ENCODE results near the gene MYCT1. TPM values are rescaled to one million over a fixed set of nuclear protein-coding genes. Genes with fewer than 3 reads are reported as not detected.

MYCT1 gene
- total RNA-seq, 1 experiment from 2014 or later: 1.5 TPM

- Mint-ChIP-seq H3K4me1 (peaks cover 67% of the 10 kb centered on the region), H3K36me3 (no peaks in the 10 kb centered on the region; the same call in 1 of the 2 replicates), H3K4me3 (no peak overlapping the region), H3K27me3 (ENCODE audit: low read depth) (no peaks in the 10 kb centered on the region), H3K9me3 (peaks cover 9% of the 10 kb centered on the region), H3K27ac (peak overlapping the region; percentile 96)
- no peak for DNase-seq (ENCODE audit: low spot score)
- POLR2A ChIA-PET: no interaction called here
- CTCF ChIA-PET: interaction anchor here (1.6 kb wide), 1 partner anchor 37 kb away, joined by 5 read pairs; no protein-coding TSS in a partner anchor
- no peak for ATAC-seq
- TF ChIP-seq E2F4 (CRISPR knock-in tag; IDR thresholded peaks at IDR 0.05; ENCODE audit: borderline replicate concordance, low read depth): no peak
- TF ChIP-seq, protein P1, sequence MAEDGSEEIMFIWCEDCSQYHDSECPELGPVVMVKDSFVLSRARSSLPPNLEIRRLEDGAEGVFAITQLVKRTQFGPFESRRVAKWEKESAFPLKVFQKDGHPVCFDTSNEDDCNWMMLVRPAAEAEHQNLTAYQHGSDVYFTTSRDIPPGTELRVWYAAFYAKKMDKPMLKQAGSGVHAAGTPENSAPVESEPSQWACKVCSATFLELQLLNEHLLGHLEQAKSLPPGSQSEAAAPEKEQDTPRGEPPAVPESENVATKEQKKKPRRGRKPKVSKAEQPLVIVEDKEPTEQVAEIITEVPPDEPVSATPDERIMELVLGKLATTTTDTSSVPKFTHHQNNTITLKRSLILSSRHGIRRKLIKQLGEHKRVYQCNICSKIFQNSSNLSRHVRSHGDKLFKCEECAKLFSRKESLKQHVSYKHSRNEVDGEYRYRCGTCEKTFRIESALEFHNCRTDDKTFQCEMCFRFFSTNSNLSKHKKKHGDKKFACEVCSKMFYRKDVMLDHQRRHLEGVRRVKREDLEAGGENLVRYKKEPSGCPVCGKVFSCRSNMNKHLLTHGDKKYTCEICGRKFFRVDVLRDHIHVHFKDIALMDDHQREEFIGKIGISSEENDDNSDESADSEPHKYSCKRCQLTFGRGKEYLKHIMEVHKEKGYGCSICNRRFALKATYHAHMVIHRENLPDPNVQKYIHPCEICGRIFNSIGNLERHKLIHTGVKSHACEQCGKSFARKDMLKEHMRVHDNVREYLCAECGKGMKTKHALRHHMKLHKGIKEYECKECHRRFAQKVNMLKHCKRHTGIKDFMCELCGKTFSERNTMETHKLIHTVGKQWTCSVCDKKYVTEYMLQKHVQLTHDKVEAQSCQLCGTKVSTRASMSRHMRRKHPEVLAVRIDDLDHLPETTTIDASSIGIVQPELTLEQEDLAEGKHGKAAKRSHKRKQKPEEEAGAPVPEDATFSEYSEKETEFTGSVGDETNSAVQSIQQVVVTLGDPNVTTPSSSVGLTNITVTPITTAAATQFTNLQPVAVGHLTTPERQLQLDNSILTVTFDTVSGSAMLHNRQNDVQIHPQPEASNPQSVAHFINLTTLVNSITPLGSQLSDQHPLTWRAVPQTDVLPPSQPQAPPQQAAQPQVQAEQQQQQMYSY (CRISPR knock-in tag; IDR thresholded peaks at IDR 0.05): no peak
- no peak for TF ChIP-seq ZSCAN18 (CRISPR knock-in tag; IDR thresholded peaks at IDR 0.05)
- TF ChIP-seq ZNF671 (CRISPR knock-in tag; IDR thresholded peaks at IDR 0.05): no peak
- TF ChIP-seq, protein P2, sequence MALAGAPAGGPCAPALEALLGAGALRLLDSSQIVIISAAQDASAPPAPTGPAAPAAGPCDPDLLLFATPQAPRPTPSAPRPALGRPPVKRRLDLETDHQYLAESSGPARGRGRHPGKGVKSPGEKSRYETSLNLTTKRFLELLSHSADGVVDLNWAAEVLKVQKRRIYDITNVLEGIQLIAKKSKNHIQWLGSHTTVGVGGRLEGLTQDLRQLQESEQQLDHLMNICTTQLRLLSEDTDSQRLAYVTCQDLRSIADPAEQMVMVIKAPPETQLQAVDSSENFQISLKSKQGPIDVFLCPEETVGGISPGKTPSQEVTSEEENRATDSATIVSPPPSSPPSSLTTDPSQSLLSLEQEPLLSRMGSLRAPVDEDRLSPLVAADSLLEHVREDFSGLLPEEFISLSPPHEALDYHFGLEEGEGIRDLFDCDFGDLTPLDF (CRISPR knock-in tag; IDR thresholded peaks at IDR 0.05): no peak
- TF ChIP-seq AR (CRISPR knock-in tag; IDR thresholded peaks at IDR 0.05): no peak
- TF ChIP-seq, protein P3, sequence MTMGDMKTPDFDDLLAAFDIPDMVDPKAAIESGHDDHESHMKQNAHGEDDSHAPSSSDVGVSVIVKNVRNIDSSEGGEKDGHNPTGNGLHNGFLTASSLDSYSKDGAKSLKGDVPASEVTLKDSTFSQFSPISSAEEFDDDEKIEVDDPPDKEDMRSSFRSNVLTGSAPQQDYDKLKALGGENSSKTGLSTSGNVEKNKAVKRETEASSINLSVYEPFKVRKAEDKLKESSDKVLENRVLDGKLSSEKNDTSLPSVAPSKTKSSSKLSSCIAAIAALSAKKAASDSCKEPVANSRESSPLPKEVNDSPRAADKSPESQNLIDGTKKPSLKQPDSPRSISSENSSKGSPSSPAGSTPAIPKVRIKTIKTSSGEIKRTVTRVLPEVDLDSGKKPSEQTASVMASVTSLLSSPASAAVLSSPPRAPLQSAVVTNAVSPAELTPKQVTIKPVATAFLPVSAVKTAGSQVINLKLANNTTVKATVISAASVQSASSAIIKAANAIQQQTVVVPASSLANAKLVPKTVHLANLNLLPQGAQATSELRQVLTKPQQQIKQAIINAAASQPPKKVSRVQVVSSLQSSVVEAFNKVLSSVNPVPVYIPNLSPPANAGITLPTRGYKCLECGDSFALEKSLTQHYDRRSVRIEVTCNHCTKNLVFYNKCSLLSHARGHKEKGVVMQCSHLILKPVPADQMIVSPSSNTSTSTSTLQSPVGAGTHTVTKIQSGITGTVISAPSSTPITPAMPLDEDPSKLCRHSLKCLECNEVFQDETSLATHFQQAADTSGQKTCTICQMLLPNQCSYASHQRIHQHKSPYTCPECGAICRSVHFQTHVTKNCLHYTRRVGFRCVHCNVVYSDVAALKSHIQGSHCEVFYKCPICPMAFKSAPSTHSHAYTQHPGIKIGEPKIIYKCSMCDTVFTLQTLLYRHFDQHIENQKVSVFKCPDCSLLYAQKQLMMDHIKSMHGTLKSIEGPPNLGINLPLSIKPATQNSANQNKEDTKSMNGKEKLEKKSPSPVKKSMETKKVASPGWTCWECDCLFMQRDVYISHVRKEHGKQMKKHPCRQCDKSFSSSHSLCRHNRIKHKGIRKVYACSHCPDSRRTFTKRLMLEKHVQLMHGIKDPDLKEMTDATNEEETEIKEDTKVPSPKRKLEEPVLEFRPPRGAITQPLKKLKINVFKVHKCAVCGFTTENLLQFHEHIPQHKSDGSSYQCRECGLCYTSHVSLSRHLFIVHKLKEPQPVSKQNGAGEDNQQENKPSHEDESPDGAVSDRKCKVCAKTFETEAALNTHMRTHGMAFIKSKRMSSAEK (CRISPR knock-in tag; IDR thresholded peaks at IDR 0.05; ENCODE audit: borderline replicate concordance): no peak
- TF ChIP-seq JUN (CRISPR knock-in tag; IDR thresholded peaks at IDR 0.05): no peak
Observed at GRCh38 chr6:152680151-152680550, 17.5 kb upstream of the MYCT1 start.

Data from WTC11 (cell line).